Hepatocyte (in vitro differentiated cells): ENCODE data around the gene MAX.

Experiments used
- EZH2 ChIP-seq: fragments of 200-600 bp; sonication (generic); IDR thresholded peaks from 2 replicates; pipeline ENCODE4 v1.6.1; 2016; ENCODE audit warnings: antibody characterized with exemption, mild to moderate bottlenecking, borderline replicate concordance
- TF ChIP-seq, protein P1 (sequence below): fragments of 200-600 bp; sonication (generic); IDR thresholded peaks from 2 replicates; pipeline ENCODE4 v1.5.1; 2016; ENCODE audit warnings: antibody characterized with exemption, mild to moderate bottlenecking; ENCODE audit not compliant: poor library complexity

- TF ChIP-seq EZH2, result no peak
- TF ChIP-seq, protein P1, sequence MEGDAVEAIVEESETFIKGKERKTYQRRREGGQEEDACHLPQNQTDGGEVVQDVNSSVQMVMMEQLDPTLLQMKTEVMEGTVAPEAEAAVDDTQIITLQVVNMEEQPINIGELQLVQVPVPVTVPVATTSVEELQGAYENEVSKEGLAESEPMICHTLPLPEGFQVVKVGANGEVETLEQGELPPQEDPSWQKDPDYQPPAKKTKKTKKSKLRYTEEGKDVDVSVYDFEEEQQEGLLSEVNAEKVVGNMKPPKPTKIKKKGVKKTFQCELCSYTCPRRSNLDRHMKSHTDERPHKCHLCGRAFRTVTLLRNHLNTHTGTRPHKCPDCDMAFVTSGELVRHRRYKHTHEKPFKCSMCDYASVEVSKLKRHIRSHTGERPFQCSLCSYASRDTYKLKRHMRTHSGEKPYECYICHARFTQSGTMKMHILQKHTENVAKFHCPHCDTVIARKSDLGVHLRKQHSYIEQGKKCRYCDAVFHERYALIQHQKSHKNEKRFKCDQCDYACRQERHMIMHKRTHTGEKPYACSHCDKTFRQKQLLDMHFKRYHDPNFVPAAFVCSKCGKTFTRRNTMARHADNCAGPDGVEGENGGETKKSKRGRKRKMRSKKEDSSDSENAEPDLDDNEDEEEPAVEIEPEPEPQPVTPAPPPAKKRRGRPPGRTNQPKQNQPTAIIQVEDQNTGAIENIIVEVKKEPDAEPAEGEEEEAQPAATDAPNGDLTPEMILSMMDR, result no peak
Observed at GRCh38 chr14:65075628-65076325, 26.5 kb downstream of the MAX start.
